ENCODE results near the gene GALNT14. TPM values are rescaled to one million over a fixed set of nuclear protein-coding genes. Genes with fewer than 3 reads are reported as not detected.
A peak's percentile ranks its signal among the peaks of the same experiment; 100 is the strongest.

Gene GALNT14
- total RNA-seq, 1 donor from 2014 or later = 2.1 TPM

GRCh38 chr2:31137211-31138036 is 816 bp downstream of the GALNT14 start:
- TF ChIP-seq CTCF (IDR thresholded peaks at IDR 0.05; ENCODE audit: insufficient read depth, low read depth, low read length) (no peak), EZH2 (IDR thresholded peaks at IDR 0.05; ENCODE audit: insufficient read depth, low read length) (peak; percentile 85)
- peak overlapping the region; percentile 14 for H3K9ac ChIP-seq (ENCODE audit: low read length)

GRCh38 chr2:31136732-31137131 is 1.5 kb downstream of the GALNT14 start:
- no peak for FAIRE-seq
- peaks cover 3% of the 10 kb centered on the region for H3K4me1 Mint-ChIP-seq (ENCODE audit: low read depth, unreplicated experiment)
- H3K9ac ChIP-seq (ENCODE audit: low read length) = no peak overlapping the region
- TF ChIP-seq EZH2 (IDR thresholded peaks at IDR 0.05; ENCODE audit: insufficient read depth, low read length) (no peak), CTCF (IDR thresholded peaks at IDR 0.05; ENCODE audit: insufficient read depth, low read depth, low read length) (no peak)
- no peak overlapping the region for H3K4me3 ChIP-seq (ENCODE audit: insufficient read depth, low read depth, low read length)
- H3K9me3 ChIP-seq (ENCODE audit: insufficient read depth, low read depth, low read length) = no peaks in the 10 kb centered on the region
- H3K27me3 ChIP-seq (ENCODE audit: insufficient read depth, low read length) = peaks cover 40% of the 10 kb centered on the region
- H3K36me3 ChIP-seq (ENCODE audit: insufficient read depth, low read length) = no peaks in the 10 kb centered on the region
- peak overlapping the region; percentile 78 for H3K4me3 Mint-ChIP-seq (ENCODE audit: unreplicated experiment)
- H2AFZ ChIP-seq (ENCODE audit: low read depth, low read length) = no peak overlapping the region
- H3K36me3 Mint-ChIP-seq (ENCODE audit: low read depth, unreplicated experiment) = no peaks in the 10 kb centered on the region
- DNase-seq (ENCODE audit: low read depth) = no peak
- H3K79me2 ChIP-seq (ENCODE audit: insufficient read depth, low read length) = no peaks in the 10 kb centered on the region
- peaks cover 2% of the 10 kb centered on the region for H3K4me1 ChIP-seq (ENCODE audit: insufficient read depth, low read length)
- H3K4me2 ChIP-seq (ENCODE audit: low read length) = peak overlapping the region; percentile 88
- H3K27me3 Mint-ChIP-seq (ENCODE audit: low read depth, unreplicated experiment) = peaks cover 61% of the 10 kb centered on the region
- no peaks in the 10 kb centered on the region for H4K20me1 ChIP-seq (ENCODE audit: insufficient read depth, low read length)
- no peaks in the 10 kb centered on the region for H3K9me3 Mint-ChIP-seq (ENCODE audit: unreplicated experiment)
- H3K27ac Mint-ChIP-seq (ENCODE audit: unreplicated experiment) = no peak overlapping the region
- H3K27ac ChIP-seq (ENCODE audit: low read depth, low read length) = no peak overlapping the region

More at GRCh38 chr2:31137211-31138036, 816 bp downstream of the GALNT14 start:
- FAIRE-seq (no peak), DNase-seq (ENCODE audit: low read depth) (no peak)
- Mint-ChIP-seq H3K27ac (ENCODE audit: unreplicated experiment) (no peak overlapping the region), H3K4me1 (ENCODE audit: low read depth, unreplicated experiment) (peaks cover 4% of the 10 kb centered on the region), H3K36me3 (ENCODE audit: low read depth, unreplicated experiment) (no peaks in the 10 kb centered on the region), H3K4me3 (ENCODE audit: unreplicated experiment) (peak overlapping the region; percentile 78), H3K9me3 (ENCODE audit: unreplicated experiment) (no peaks in the 10 kb centered on the region), H3K27me3 (ENCODE audit: low read depth, unreplicated experiment) (peaks cover 64% of the 10 kb centered on the region)
- Histone ChIP-seq H3K4me1 (ENCODE audit: insufficient read depth, low read length) (peaks cover 2% of the 10 kb centered on the region), H3K27ac (ENCODE audit: low read depth, low read length) (no peak overlapping the region), H2AFZ (ENCODE audit: low read depth, low read length) (peak overlapping the region; percentile 84), H3K27me3 (ENCODE audit: insufficient read depth, low read length) (peaks cover 44% of the 10 kb centered on the region), H4K20me1 (ENCODE audit: insufficient read depth, low read length) (no peaks in the 10 kb centered on the region), H3K4me2 (ENCODE audit: low read length) (peak overlapping the region; percentile 88), H3K9me3 (ENCODE audit: insufficient read depth, low read depth, low read length) (no peaks in the 10 kb centered on the region), H3K36me3 (ENCODE audit: insufficient read depth, low read length) (no peaks in the 10 kb centered on the region), H3K79me2 (ENCODE audit: insufficient read depth, low read length) (no peaks in the 10 kb centered on the region), H3K4me3 (ENCODE audit: insufficient read depth, low read depth, low read length) (peak overlapping the region; percentile 52)

- no peaks in the 10 kb centered on the region for H3K9me3 ChIP-seq (ENCODE audit: insufficient read depth, low read depth, low read length)
- no peak overlapping the region for H3K4me2 ChIP-seq (ENCODE audit: low read length)
- no peak overlapping the region for H3K27ac ChIP-seq (ENCODE audit: low read depth, low read length)
- no peaks in the 10 kb centered on the region for H4K20me1 ChIP-seq (ENCODE audit: insufficient read depth, low read length)
- peaks cover 40% of the 10 kb centered on the region for H3K27me3 ChIP-seq (ENCODE audit: insufficient read depth, low read length)
- H3K4me1 Mint-ChIP-seq (ENCODE audit: low read depth, unreplicated experiment) = peaks cover 2% of the 10 kb centered on the region
- no peaks in the 10 kb centered on the region for H3K79me2 ChIP-seq (ENCODE audit: insufficient read depth, low read length)
- H3K4me3 ChIP-seq (ENCODE audit: insufficient read depth, low read depth, low read length) = no peak overlapping the region
- DNase-seq (ENCODE audit: low read depth) (no peak), FAIRE-seq (no peak)
- H2AFZ ChIP-seq (ENCODE audit: low read depth, low read length) = no peak overlapping the region
- H3K36me3 Mint-ChIP-seq (ENCODE audit: low read depth, unreplicated experiment) = no peaks in the 10 kb centered on the region
- peaks cover 62% of the 10 kb centered on the region for H3K27me3 Mint-ChIP-seq (ENCODE audit: low read depth, unreplicated experiment)
- no peaks in the 10 kb centered on the region for H3K9me3 Mint-ChIP-seq (ENCODE audit: unreplicated experiment)
- H3K27ac Mint-ChIP-seq (ENCODE audit: unreplicated experiment) = no peak overlapping the region
- no peak for TF ChIP-seq EZH2 (IDR thresholded peaks at IDR 0.05; ENCODE audit: insufficient read depth, low read length)
- TF ChIP-seq CTCF (IDR thresholded peaks at IDR 0.05; ENCODE audit: insufficient read depth, low read depth, low read length) = no peak
- H3K36me3 ChIP-seq (ENCODE audit: insufficient read depth, low read length) = no peaks in the 10 kb centered on the region
- no peak overlapping the region for H3K9ac ChIP-seq (ENCODE audit: low read length)
- no peak overlapping the region for H3K4me3 Mint-ChIP-seq (ENCODE audit: unreplicated experiment)
- H3K4me1 ChIP-seq (ENCODE audit: insufficient read depth, low read length) = peaks cover 2% of the 10 kb centered on the region
Observed at GRCh38 chr2:31136000-31136399, 2.2 kb downstream of the GALNT14 start.
